Measurements from ENCODE around the gene EXD1.

EXD1 gene

GRCh38 chr15:41231422-41232226 is 1.1 kb upstream of the EXD1 start:
- no peak for DNase-seq (ENCODE audit: low read depth in 3 of 3)

- DNase-seq (ENCODE audit: low read depth in 3 of 3) = no peak
Observed at GRCh38 chr15:41230345-41230649, 260 bp downstream of the EXD1 start.

GRCh38 chr15:41219381-41219780 is 11.2 kb downstream of the EXD1 start:
- DNase-seq (ENCODE audit: low read depth in 3 of 3) = no peak

GRCh38 chr15:41218851-41219250 is 11.7 kb downstream of the EXD1 start:
- DNase-seq (ENCODE audit: low read depth in 3 of 3) = no peak

- no peak for DNase-seq (ENCODE audit: low read depth in 3 of 3)
Observed at GRCh38 chr15:41215708-41216107, 14.8 kb downstream of the EXD1 start.

- no peak for DNase-seq (ENCODE audit: low read depth in 3 of 3)
Observed at GRCh38 chr15:41207687-41208448, 22.7 kb downstream of the EXD1 start.

- DNase-seq (ENCODE audit: low read depth in 3 of 3) = no peak
Observed at GRCh38 chr15:41205315-41205714, 25.2 kb downstream of the EXD1 start.

- no peak for DNase-seq (ENCODE audit: low read depth in 3 of 3)
Observed at GRCh38 chr15:41203395-41203794, 27.2 kb downstream of the EXD1 start.

GRCh38 chr15:41199470-41199869 is 31.1 kb downstream of the EXD1 start:
- no peak for DNase-seq (ENCODE audit: low read depth in 3 of 3)

GRCh38 chr15:41194444-41194843 is 36.1 kb downstream of the EXD1 start:
- no peak for DNase-seq (ENCODE audit: low read depth in 3 of 3)

- DNase-seq (ENCODE audit: low read depth in 3 of 3) = no peak
Observed at GRCh38 chr15:41183581-41183980, 47.0 kb downstream of the EXD1 start.

GRCh38 chr15:41182266-41182665 is 48.3 kb downstream of the EXD1 start:
- no peak for DNase-seq (ENCODE audit: low read depth in 3 of 3)

GRCh38 chr15:41180206-41180789 is 50.3 kb downstream of the EXD1 start:
- no peak for DNase-seq (ENCODE audit: low read depth in 3 of 3)

GRCh38 chr15:41169781-41170180 is 60.8 kb downstream of the EXD1 start:
- no peak for DNase-seq (ENCODE audit: low read depth in 3 of 3)

- no peak for DNase-seq (ENCODE audit: low read depth in 3 of 3)
Observed at GRCh38 chr15:41169086-41169485, 61.5 kb downstream of the EXD1 start.

- no peak for DNase-seq (ENCODE audit: low read depth in 3 of 3)
Observed at GRCh38 chr15:41161736-41162135, 68.8 kb downstream of the EXD1 start.

- no peak for DNase-seq (ENCODE audit: low read depth in 3 of 3)
Observed at GRCh38 chr15:41161336-41161735, 69.2 kb downstream of the EXD1 start.

- DNase-seq (ENCODE audit: low read depth in 3 of 3) = no peak
Observed at GRCh38 chr15:41160639-41161315, 69.8 kb downstream of the EXD1 start.

GRCh38 chr15:41154412-41154811 is 76.1 kb downstream of the EXD1 start:
- DNase-seq (ENCODE audit: low read depth in 3 of 3) = no peak

- no peak for DNase-seq (ENCODE audit: low read depth in 3 of 3)
Observed at GRCh38 chr15:41153733-41154132, 76.8 kb downstream of the EXD1 start.

- no peak for DNase-seq (ENCODE audit: low read depth in 3 of 3)
Observed at GRCh38 chr15:41151451-41152005, 79.0 kb downstream of the EXD1 start.

- no peak for DNase-seq (ENCODE audit: low read depth in 3 of 3)
Observed at GRCh38 chr15:41150279-41150678, 80.3 kb downstream of the EXD1 start.
